Upper lobe of left lung (tissue), 6 donors: ENCODE results near the gene PDC. TPM values are rescaled to one million over a fixed set of nuclear protein-coding genes. Genes with fewer than 3 reads are reported as not detected.
A peak's percentile ranks its signal among the peaks of the same experiment; 100 is the strongest.

Experiments used
- ATAC-seq, 2 donors: fragments of 200-7000 bp; cut with Tn5 transposase; one replicate each; pipeline ENCODE4 v1.9.1; 2022; ENCODE audit warnings: mild to moderate bottlenecking in 2 of 2, moderate library complexity in 2 of 2; ENCODE audit not compliant: low FRiP score in 2 of 2
- DNase-seq, 2 donors: peaks; one replicate each; pipeline ENCODE4 v3.0.0-alpha.2; 2019 to 2020
- H3K27ac ChIP-seq, 4 donors: fragments of 200-600 bp; sonication (generic); one replicate each; pipeline ENCODE4 v1.5.1; 2016 to 2019
- H3K27me3 ChIP-seq, 4 donors: fragments of 200-600 bp; sonication (generic); one replicate each; pipeline ENCODE4 v1.5.1; 2017 to 2019
- H3K36me3 ChIP-seq, 4 donors: fragments of 200-600 bp; sonication (generic); one replicate each; pipeline ENCODE4 v1.5.1; 2016 to 2019
- H3K4me1 ChIP-seq, 4 donors: fragments of 200-600 bp; sonication (generic); one replicate each; pipeline ENCODE4 v1.5.1; 2018 to 2019
- H3K4me3 ChIP-seq, 4 donors: fragments of 200-600 bp; sonication (generic); one replicate each; pipeline ENCODE4 v1.5.1; 2017 to 2019; ENCODE audit warnings: mild to moderate bottlenecking in 2 of 4, moderate library complexity in 1 of 4
- H3K9me3 ChIP-seq, 4 donors: fragments of 200-600 bp; sonication (generic); one replicate each; pipeline ENCODE4 v1.5.1; 2018 to 2019
- CTCF ChIP-seq, 6 experiments: fragments of 450-650 bp in 4 of 6; fragments of 200-600 bp in 2 of 6; sonication (generic) in 2 of 6; IDR thresholded peaks; one replicate each; pipeline ENCODE4 v1.5.1; 2016 to 2019; ENCODE audit warnings: antibody characterized with exemption in 6 of 6
- EP300 ChIP-seq, 4 donors: sonication (generic); formaldehyde crosslinking; IDR thresholded peaks; one replicate each; pipeline ENCODE4 v1.5.1; 2017; ENCODE audit warnings: antibody characterized with exemption in 4 of 4, control low read depth in 2 of 4
- POLR2A ChIP-seq, 4 donors: fragments of 450-650 bp; IDR thresholded peaks; one replicate each; pipeline ENCODE4 v1.5.1; 2016 to 2017; ENCODE audit warnings: antibody characterized with exemption in 4 of 4, mild to moderate bottlenecking in 2 of 4
- POLR2AphosphoS5 ChIP-seq, 2 donors: sonication (generic); formaldehyde crosslinking; IDR thresholded peaks; one replicate each; pipeline ENCODE4 v1.5.1; 2017; ENCODE audit warnings: antibody characterized with exemption in 2 of 2
- WGBS, 2 donors: methylation state at CpG; one replicate each; pipeline ENCODE4 v1.1.5; 2017 to 2018; 5-methylcytosine and 5-hydroxymethylcytosine counted together
- total RNA-seq, 6 donors: library from RNA; depleted of rRNA in 4 of 6; stranded (reverse); fragments of >200 nt in 4 of 6; gene quantifications; one replicate each; pipeline versions ENCODE4 v1.1.0 to v1.2.1, GENCODE V29; 2016 to 2021
- donor health status: DM: no; HTN: no; CAD: no; lungs with moderate emphysema.
- donor health status: DM: no; HTN: yes; CAD: no; lungs with severe emphysema.

PDC gene
- total RNA-seq, 6 donors from 2014 or later, result not detected

- no peaks in the 10 kb centered on the region for H3K36me3 ChIP-seq
- 3 to 4% methylated on average over 4 of the region's 4 CpGs for WGBS, 2 donors
- no peak overlapping the region for H3K27ac ChIP-seq
- no peaks in the 10 kb centered on the region for H3K4me1 ChIP-seq
- no peaks in the 10 kb centered on the region for H3K27me3 ChIP-seq
- ATAC-seq (peak; percentile 61 to 91), DNase-seq (peak in 1 of 2 donors; percentile 52)
- TF ChIP-seq CTCF (IDR thresholded peaks at IDR 0.05), result peak; percentile 62 to 78 (median 70)
- no peak for TF ChIP-seq EP300 (IDR thresholded peaks at IDR 0.05)
- H3K4me3 ChIP-seq, result no peak overlapping the region
- no peaks in the 10 kb centered on the region for H3K9me3 ChIP-seq
These were observed 21.8 kb upstream of the PDC start for GRCh38 chr1:186482661-186483255.

GRCh38 chr1:186481303-186481888, 20.5 kb upstream of the PDC start:
- Histone ChIP-seq H3K27ac (no peak overlapping the region), H3K27me3 (no peaks in the 10 kb centered on the region), H3K4me1 (no peaks in the 10 kb centered on the region), H3K4me3 (no peak overlapping the region), H3K9me3 (no peaks in the 10 kb centered on the region), H3K36me3 (no peaks in the 10 kb centered on the region)
- DNase-seq (no peak), ATAC-seq (peak in 1 of 2 donors; percentile 53)
- WGBS, 2 donors, result 72 to 76% methylated on average over 2 of the region's 2 CpGs
- no peak for TF ChIP-seq EP300 (IDR thresholded peaks at IDR 0.05)
- TF ChIP-seq POLR2A (IDR thresholded peaks at IDR 0.05), result no peak
- TF ChIP-seq POLR2AphosphoS5 (IDR thresholded peaks at IDR 0.05), result no peak

GRCh38 chr1:186479162-186479561, 18.2 kb upstream of the PDC start:
- no peak for DNase-seq
- no peaks in the 10 kb centered on the region for H3K4me1 ChIP-seq
- ATAC-seq, result no peak
- H3K27me3 ChIP-seq, result no peaks in the 10 kb centered on the region
- no peak overlapping the region for H3K27ac ChIP-seq
- H3K4me3 ChIP-seq, result no peak overlapping the region
- WGBS, 2 donors, result 58 to 82% methylated on average over 2 of the region's 2 CpGs
- TF ChIP-seq CTCF (IDR thresholded peaks at IDR 0.05) (no peak), POLR2AphosphoS5 (IDR thresholded peaks at IDR 0.05) (no peak), EP300 (IDR thresholded peaks at IDR 0.05) (no peak), POLR2A (IDR thresholded peaks at IDR 0.05) (no peak)
- H3K9me3 ChIP-seq, result no peaks in the 10 kb centered on the region
- no peaks in the 10 kb centered on the region for H3K36me3 ChIP-seq

GRCh38 chr1:186476264-186477040, 15.5 kb upstream of the PDC start:
- WGBS, 2 donors, result 54 to 56% methylated on average over 5 of the region's 5 CpGs
- Histone ChIP-seq H3K4me1 (no peaks in the 10 kb centered on the region), H3K4me3 (no peak overlapping the region), H3K27ac (no peak overlapping the region), H3K27me3 (no peaks in the 10 kb centered on the region), H3K9me3 (no peaks in the 10 kb centered on the region), H3K36me3 (no peaks in the 10 kb centered on the region)
- DNase-seq, result no peak
- TF ChIP-seq EP300 (IDR thresholded peaks at IDR 0.05) (no peak), POLR2AphosphoS5 (IDR thresholded peaks at IDR 0.05) (no peak), POLR2A (IDR thresholded peaks at IDR 0.05) (no peak), CTCF (IDR thresholded peaks at IDR 0.05) (no peak)
- no peak for ATAC-seq

GRCh38 chr1:186474208-186474607, 13.3 kb upstream of the PDC start:
- ATAC-seq (no peak), DNase-seq (no peak)
- no peak for TF ChIP-seq EP300 (IDR thresholded peaks at IDR 0.05)
- TF ChIP-seq CTCF (IDR thresholded peaks at IDR 0.05), result no peak
- no peak for TF ChIP-seq POLR2AphosphoS5 (IDR thresholded peaks at IDR 0.05)
- no peak for TF ChIP-seq POLR2A (IDR thresholded peaks at IDR 0.05)
- H3K27ac ChIP-seq, result no peak overlapping the region
- no peaks in the 10 kb centered on the region for H3K27me3 ChIP-seq
- H3K4me1 ChIP-seq, result no peaks in the 10 kb centered on the region
- no peak overlapping the region for H3K4me3 ChIP-seq
- WGBS, 2 donors, result 85 to 89% methylated on average over 2 of the region's 2 CpGs
- H3K36me3 ChIP-seq, result no peaks in the 10 kb centered on the region
- H3K9me3 ChIP-seq, result no peaks in the 10 kb centered on the region
